Colonic mucosa (tissue), 4 donors: Measurements from ENCODE around the gene CPM. TPM values are rescaled to one million over a fixed set of nuclear protein-coding genes. Genes with fewer than 3 reads are reported as not detected.

Experiments used
- DNase-seq: peaks from one replicate; pipeline ENCODE4 v3.0.0-alpha.2; 2020
- H3K27ac ChIP-seq: fragments of 200-600 bp; one replicate; pipeline ENCODE4 v1.8.0; 2021
- H3K27me3 ChIP-seq: fragments of 200-600 bp; one replicate; pipeline ENCODE4 v1.8.0; 2021
- H3K36me3 ChIP-seq: fragments of 200-600 bp; one replicate; pipeline ENCODE4 v1.8.0; 2021
- H3K4me1 ChIP-seq: fragments of 200-600 bp; one replicate; pipeline ENCODE4 v1.8.0; 2021; ENCODE audit warnings: mild to moderate bottlenecking
- H3K4me3 ChIP-seq: fragments of 200-600 bp; one replicate; pipeline ENCODE4 v1.8.0; 2021
- H3K9ac ChIP-seq, 2 donors: one replicate each; pipeline ENCODE4 v1.7.0; 2013; ENCODE audit warnings: control low read depth in 2 of 2, low read depth in 2 of 2, low read length in 2 of 2
- H3K9me3 ChIP-seq: fragments of 200-600 bp; one replicate; pipeline ENCODE4 v1.8.0; 2021
- CTCF ChIP-seq: fragments of 200-600 bp; IDR thresholded peaks from one replicate; pipeline ENCODE4 v1.8.0; 2022; ENCODE audit warnings: antibody characterized with exemption, mild to moderate bottlenecking
- intact Hi-C: fragments of 100-400 bp; cut with DNase I; formaldehyde crosslinking; loops from one replicate; pipeline ENCODE4 v1.14.1; 2022
- total RNA-seq, 2 donors: library from RNA; stranded (reverse); fragmentation: NEBNext Ultra II Directional in 1 of 2; extraction: Animal tissue kit (Norgen Biotek cat#: 25700) in 1 of 2; gene quantifications; one replicate each; pipeline ENCODE4 v1.2.1, GENCODE V29; 2021
- donor health status: healthy.
- donor health status: DM: no; HTN: no; CAD: no.
- donor health status: DM: no; HTN: no; CAD: no.

CPM gene
- total RNA-seq, 2 donors from 2014 or later = 30.0 to 40.3 TPM

- H3K27me3 ChIP-seq = no peaks in the 10 kb centered on the region
- no peak for DNase-seq
- TF ChIP-seq CTCF = no peak
- no peaks in the 10 kb centered on the region for H3K9me3 ChIP-seq
- H3K36me3 ChIP-seq = peaks cover 12% of the 10 kb centered on the region
- no peak overlapping the region for H3K9ac ChIP-seq
- no peak overlapping the region for H3K27ac ChIP-seq
- no peak overlapping the region for H3K4me3 ChIP-seq
- H3K4me1 ChIP-seq = no peaks in the 10 kb centered on the region
- intact Hi-C loops = no loop called here
Observed at GRCh38 chr12:68831272-68831671, 101.7 kb downstream of the CPM start.

DNA sequence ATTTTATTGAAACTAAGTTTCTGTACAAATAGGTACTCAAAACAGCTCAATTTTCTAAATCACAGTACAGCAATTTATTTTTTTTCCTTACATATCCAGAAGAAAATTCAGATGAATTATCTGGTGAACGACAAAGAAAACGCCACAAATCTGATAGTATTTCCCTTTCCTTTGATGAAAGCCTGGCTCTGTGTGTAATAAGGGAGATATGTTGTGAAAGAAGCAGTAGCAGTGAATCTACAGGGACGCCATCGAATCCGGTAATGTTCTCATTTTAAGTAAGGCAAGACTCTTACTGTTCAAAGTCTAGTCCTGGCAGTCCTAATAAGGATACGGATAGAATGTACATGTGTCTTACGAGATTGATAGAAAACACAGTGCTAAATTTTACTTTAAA, 104.3 kb downstream of the CPM start:
- intact Hi-C loops = no loop called here
- Histone ChIP-seq H3K36me3 (peaks cover 18% of the 10 kb centered on the region), H3K27ac (no peak overlapping the region)

DNA sequence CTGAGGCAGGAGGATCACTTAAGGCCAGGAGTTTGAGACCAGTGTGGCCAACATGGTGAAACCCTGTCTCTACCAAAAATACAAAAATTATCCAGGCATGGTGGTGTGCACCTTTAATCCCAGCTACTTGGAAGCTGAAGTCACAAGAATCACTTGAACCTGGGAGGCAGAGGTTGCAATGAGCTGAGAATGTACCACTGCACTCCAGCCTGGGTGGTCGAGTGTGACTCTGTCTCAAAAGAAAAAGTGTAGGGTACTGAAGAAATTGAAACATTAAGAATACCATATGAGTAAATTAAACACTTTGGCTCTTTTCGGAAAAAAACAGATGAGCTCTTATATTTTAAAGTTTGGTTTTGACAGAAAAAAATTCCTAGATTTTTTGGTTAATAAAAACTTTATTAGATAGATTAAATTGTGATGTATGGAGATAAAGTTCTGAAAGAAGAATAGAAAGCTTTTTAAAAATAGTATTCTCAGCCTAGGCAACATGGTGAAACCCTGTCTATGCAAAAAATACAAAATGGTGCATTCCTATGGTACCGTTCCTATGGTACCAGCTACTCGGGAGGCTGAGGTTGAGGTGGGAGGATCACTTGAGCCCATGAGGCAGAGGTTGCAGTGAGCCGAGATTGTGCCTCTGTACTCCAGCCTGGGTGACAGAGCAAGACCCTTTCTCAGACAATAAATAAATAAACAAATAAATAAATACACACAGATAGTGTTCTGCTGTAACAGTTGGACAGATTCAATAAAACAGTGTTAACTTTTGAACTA, 104.9 kb downstream of the CPM start:
- H3K9me3 ChIP-seq = no peaks in the 10 kb centered on the region
- no peaks in the 10 kb centered on the region for H3K4me1 ChIP-seq
- no peaks in the 10 kb centered on the region for H3K27me3 ChIP-seq
- TF ChIP-seq CTCF = no peak
- H3K9ac ChIP-seq = no peak overlapping the region
- no peak for DNase-seq
- no peak overlapping the region for H3K4me3 ChIP-seq
- intact Hi-C loops = no loop called here
- H3K36me3 ChIP-seq = peaks cover 18% of the 10 kb centered on the region
- no peak overlapping the region for H3K27ac ChIP-seq

More for the DNA sequence above, 104.3 kb downstream of the CPM start:
- Histone ChIP-seq H3K4me3 (no peak overlapping the region), H3K9me3 (no peaks in the 10 kb centered on the region), H3K27me3 (no peaks in the 10 kb centered on the region), H3K9ac (no peak overlapping the region), H3K4me1 (no peaks in the 10 kb centered on the region)
- no peak for TF ChIP-seq CTCF
- DNase-seq = no peak

GRCh38 chr12:68825569-68826217, 107.3 kb downstream of the CPM start:
- no peaks in the 10 kb centered on the region for H3K9me3 ChIP-seq
- intact Hi-C loops = no loop called here
- DNase-seq = no peak
- H3K27me3 ChIP-seq = no peaks in the 10 kb centered on the region
- no peak for TF ChIP-seq CTCF
- no peaks in the 10 kb centered on the region for H3K4me1 ChIP-seq
- no peak overlapping the region for H3K9ac ChIP-seq
- peaks cover 18% of the 10 kb centered on the region for H3K36me3 ChIP-seq
- no peak overlapping the region for H3K27ac ChIP-seq
- H3K4me3 ChIP-seq = no peak overlapping the region

DNA sequence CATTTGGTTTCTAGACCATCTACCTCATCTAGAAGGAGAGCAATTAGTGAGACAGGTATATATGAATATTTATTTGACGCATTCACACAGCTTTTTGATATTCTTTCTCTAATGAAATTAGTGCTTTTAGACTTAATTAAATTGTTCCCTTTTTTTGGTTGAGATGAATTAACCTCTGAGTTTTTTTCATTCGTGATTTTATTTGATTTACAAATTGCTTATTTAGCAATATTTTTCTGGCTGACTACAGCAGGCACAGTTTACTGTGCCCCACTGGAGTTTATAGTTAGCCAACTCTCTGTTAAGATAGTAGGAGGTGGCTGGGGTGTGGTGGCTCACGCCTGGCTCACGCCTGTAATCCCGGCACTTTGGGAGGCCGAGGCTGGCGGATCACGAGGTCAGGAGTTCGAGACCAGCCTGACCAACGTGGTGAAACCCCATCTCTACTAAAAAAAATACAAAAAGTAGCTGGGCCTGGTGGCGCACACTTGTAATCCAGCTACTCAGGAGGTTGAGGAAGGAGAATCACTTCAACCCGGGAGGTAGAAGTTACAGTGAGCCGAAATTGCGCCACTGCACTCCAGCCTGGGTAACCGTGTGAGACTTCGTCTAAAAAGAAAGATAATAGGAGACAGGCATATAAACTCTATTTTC, 108.2 kb downstream of the CPM start:
- H3K36me3 ChIP-seq = peaks cover 18% of the 10 kb centered on the region
- no peaks in the 10 kb centered on the region for H3K9me3 ChIP-seq
- no peak overlapping the region for H3K27ac ChIP-seq
- H3K4me3 ChIP-seq = no peak overlapping the region
- TF ChIP-seq CTCF = no peak
- no peaks in the 10 kb centered on the region for H3K27me3 ChIP-seq
- intact Hi-C loops = no loop called here
- no peak overlapping the region for H3K9ac ChIP-seq
- no peaks in the 10 kb centered on the region for H3K4me1 ChIP-seq
- DNase-seq = no peak
